Activated CD4-positive, CD25-positive, alpha-beta regulatory T cell treated with anti-CD3 and anti-CD28 coated beads, Interleukin-2, amount 50 U/mL, for 24 hours (primary cell): ENCODE data around the gene AMOTL2.

Experiments
- ATAC-seq, 2 donors: fragments of 150-1000 bp; cut with Tn5 transposase; one replicate each; pipeline ENCODE4 v1.10.0; 2021; ENCODE audit warnings: mild to moderate bottlenecking in 1 of 2, moderate library complexity in 1 of 2

AMOTL2 gene

GRCh38 chr3:134365766-134366065 is 8.5 kb downstream of the AMOTL2 start:
- no peak for ATAC-seq

GRCh38 chr3:134364936-134365765 is 9.1 kb downstream of the AMOTL2 start:
- no peak for ATAC-seq

DNA sequence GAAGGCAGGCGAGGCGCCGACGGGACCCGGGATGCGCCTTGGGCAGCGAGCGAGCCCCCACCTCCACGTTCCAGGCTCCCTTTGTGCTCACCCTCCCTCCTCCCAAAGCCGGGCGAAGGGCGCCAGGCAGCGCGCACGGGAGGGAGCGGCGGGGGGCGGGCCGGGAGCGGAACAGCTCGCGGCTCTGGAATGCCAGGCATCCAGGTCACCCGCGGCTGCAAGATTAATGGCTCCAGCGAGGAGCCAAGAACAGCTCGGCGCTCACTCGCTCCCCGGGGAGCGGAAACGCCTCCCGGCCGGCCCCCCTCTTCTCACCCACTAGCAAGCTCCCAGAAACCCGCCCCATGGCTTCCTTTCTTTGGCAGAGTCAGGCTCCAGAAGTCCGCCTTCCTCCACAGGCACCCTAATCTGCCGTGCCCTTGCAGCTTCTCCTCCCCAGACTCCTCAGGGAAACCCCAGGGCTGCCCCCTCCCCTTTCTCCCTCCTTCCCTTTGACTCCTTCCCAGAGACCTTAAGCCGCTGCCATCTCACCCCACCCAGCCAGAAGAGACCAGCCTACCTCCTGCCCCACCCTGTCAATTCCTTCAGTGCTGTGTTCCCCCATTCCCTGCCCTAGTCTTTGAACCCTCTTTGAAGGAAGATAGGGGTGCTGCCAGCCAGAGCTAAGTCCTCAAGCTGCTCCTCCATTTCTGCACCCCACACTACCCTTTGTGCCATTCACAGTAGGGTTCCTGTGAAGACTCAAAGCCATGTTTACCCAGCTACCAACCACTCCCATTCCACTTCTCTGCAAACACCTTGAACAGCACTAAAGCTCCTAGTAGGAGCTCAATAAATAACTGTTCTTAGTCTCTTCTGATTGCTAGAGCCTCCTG is 9.9 kb downstream of the AMOTL2 start:
- peak in 1 of 2 donors; percentile 46 for ATAC-seq

DNA sequence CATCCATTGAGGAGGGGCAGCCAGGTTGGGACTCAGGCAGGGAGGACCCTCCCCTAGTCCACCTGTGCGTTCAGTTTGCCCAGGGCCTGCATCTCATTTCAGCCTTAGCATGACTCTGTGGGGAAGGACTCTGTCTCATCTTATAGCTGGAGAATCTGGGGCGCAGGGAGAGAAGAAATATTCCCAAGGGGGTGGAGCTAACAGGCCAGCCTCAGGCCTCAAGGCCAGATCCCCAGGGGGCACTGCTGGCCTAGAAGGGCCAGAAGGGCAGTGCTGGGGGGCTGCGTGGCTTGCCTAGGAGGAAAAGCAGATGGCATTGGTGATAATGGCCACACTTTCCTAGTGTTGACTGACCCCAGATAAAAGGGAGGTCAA is 10.9 kb downstream of the AMOTL2 start:
- no peak for ATAC-seq

DNA sequence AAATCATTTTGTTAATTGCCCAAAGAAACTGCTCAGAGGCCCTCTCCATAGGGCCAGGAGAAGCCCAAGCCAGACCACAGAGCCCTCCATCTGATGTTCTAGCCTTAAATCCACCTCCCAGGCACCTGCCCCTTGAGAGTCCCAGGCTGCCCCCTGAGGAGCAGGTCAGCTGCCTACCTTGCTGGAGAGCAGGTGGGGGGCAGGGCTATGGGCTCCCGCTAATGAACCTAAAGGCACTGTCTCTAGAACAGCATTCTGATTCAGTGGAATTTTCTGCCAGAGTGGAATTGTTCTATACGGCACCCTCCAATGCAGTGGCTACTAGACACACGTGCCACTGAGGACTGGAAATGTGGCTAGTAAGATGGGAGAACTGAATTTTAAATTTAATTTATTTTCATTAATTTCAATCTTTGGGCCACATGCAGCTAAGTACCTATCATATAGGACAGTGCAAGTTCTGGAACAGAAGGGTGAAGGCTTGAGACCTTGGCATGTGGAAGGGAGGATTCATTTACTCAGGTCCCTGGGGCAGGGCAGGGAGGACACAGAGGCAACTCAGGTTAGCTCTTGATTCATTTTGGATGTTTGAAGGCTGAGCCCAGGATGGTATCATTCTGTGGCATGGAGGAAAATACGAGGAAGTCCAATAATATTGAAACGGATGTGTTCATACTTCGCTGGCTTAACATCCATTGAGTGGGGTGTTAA is 11.4 kb downstream of the AMOTL2 start:
- ATAC-seq, result no peak

- ATAC-seq, result no peak
Observed at GRCh38 chr3:134362221-134362620, 12.0 kb downstream of the AMOTL2 start.

DNA sequence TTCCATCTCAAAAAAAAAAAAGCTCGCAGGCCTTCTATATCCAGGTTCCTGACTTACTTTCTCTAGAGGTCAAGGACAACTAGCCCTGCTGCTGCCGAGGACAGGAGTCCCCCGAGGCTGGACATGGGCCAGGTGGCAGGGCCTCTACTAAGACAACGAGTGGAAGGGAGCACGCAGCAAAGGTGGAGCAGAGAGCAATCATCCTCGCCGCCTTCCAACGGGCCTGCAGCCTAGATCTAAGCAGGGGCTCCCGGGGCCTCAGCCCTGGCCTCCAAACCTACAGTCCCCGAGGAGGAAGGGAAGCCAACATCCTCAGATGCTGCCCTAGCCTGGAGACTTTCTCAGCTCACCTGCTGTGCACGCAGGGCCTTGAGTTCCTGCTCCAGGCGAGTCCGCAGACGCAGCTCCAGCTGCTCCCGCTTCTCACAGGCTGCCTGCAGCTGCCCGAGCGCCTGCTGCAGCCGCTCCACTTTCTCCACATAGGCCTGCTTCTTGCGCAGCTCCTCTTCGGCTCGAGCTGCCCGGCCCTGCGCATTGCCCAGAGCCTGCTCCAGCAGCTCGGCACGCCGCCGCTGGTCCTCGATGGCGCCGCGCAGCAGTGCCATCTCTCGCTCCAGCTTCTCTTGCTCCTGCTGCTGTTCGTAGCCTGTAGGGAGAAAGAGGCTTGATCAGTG is 12.9 kb downstream of the AMOTL2 start:
- no peak for ATAC-seq

DNA sequence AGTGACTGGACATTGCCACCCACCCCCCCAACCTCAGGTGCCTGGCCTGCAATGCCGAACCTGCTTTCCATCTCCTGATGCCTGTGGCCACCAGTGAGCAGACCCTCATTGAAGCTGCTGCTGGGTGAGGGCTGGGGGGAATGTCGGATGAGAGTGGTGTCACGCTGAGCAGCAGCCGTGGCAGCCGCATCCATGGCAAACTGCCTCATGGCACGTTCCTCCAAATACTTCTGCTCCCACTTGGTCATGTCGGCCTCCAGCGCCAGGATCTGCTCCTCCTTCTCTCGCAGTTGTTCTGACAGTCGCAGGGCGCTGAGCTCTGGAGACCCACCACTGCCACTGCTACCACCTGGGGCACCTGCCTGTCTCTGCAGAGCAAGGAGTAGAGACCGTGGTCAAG is 14.2 kb downstream of the AMOTL2 start:
- ATAC-seq, result no peak

DNA sequence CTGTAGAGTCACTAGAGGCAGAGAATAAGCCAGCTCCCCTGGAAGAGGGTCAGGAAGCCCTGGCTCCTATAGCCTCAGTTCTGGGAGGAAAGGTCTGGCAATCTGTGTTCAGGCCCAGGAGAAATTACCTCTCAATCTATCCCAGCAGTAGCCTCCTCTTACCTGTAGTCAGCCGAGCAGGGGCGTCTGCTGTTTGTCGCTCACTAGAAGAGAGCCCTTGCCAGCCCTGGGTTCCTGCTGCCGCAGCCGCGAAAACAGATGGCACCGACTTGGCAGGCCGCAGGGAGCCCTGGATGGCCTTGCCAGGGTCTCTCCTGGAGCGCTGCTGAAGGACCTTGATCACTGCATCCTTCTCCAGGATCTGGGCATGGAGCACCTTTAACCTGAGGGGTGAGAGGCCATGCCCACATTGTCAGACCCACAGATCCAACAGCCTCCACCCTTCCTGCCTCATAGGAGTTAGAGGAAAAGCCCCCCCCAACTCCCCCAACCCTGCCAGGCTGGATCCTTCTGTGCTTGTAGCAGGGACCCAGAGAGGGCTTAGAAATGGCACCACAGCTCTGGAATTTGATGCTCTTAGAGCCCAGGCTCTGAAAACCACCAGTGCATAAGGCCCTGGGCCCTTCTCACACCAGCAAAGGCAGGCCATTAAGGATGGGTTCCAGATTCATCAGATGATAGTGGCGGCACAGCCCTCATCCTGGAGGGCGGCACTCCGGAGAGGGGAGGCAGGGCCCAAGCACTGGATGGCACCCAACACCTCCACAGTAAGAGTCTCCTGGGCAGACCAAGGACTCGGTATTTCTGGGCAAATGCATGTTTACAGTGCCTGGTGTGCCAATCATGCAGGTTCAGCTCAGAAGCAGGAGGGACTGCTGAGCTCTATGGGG is 14.9 kb downstream of the AMOTL2 start:
- no peak for ATAC-seq

- ATAC-seq, result peak in 1 of 2 donors; percentile 23
Observed at GRCh38 chr3:134357914-134358811, 16.1 kb downstream of the AMOTL2 start.

GRCh38 chr3:134357261-134357913 is 16.9 kb downstream of the AMOTL2 start:
- ATAC-seq, result no peak

DNA sequence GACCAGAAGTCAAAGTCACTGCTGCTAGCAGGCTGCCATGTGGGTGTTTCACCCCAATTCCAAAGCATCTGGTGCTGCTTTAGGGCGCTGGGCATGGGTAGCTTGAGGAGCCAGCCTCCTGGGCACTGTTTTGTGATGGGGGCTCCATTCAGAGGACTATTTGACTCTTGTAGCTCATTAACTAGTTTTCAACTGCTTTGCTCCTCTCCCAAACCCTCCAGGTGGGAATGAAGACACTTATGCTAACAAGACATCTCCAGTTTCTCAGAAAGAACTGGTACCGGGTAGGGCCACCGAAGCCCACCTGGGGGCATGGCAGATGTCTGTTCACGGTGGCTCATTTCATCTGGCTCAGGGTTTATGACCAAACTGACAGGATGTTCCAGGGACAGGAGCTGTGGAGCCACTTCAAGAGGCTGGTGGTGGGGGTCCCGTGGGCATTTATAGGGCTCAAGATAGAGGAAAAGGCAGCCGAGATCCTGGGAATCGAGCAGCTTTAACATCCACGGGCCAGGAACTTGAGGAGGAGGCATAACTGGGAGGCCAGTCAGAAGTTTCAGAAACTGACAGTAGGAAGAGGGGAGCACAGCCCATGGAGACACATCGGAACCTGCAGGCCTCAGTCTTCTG is 17.7 kb downstream of the AMOTL2 start:
- ATAC-seq, result no peak

DNA sequence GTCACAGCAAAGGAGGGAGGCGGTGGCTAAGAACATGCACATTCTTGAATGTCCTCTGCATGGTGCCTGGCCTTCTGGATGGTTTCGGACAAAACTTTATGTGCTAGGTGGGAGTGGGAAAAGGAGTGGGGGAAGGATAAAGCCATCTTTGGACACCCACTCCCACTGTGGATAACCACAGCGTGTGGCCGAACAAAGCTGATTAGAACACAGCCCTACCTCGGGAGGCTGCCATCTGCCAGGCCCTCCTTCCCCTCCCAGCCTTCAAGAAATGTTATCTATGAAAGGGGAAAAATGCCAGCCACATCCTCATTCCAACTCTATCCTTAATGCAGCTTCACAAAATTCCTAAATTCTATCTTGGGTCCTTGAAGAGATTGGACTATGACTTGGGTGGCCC is 18.8 kb downstream of the AMOTL2 start:
- no peak for ATAC-seq

GRCh38 chr3:134354612-134355251 is 19.5 kb downstream of the AMOTL2 start:
- no peak for ATAC-seq

GRCh38 chr3:134353831-134354611 is 20.2 kb downstream of the AMOTL2 start:
- ATAC-seq, result no peak

GRCh38 chr3:134353171-134353825 is 20.9 kb downstream of the AMOTL2 start:
- no peak for ATAC-seq

DNA sequence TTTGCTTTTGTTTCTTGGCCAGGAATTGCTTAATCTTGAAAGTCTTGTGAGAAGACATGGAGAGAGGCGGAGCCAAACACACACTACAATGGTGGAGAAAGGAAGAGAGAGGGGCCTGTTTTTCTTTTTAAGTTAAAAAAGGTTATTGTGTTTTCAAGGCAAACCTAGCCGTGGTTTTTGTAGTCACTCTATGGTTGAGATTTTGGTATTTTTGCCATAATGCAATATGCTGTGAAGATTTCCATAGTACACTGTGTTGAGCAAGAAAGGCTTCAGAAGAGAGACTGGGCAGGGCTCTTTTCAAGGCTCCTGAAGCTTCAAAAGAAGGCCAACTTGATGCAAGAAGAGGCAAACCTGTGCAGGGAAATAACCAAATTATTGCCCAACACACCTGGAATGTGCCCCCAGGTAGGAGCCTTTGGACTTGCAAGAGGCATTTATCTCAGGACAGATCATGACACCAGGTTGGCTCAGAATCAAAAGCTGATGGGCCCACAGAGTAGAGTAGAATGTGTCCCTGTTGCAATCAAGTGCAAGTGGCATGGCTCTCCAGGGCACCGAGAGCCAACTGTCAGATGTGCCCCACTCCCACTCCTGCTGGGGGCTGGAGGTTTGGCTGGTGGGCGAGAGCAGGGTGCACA is 22.1 kb downstream of the AMOTL2 start:
- ATAC-seq, result no peak
